HFF-Myc (cell line): Measurements from ENCODE around the gene GSTP1.

Experiments used
- DNase-seq: peaks from one replicate; pipeline ENCODE4 v3.0.0-alpha.2; 2011; ENCODE audit warnings: low read depth; ENCODE audit errors: extremely low read depth
- H3K4me3 ChIP-seq: replicated peaks from 2 replicates; pipeline ENCODE4 v1.5.1; 2011; ENCODE audit warnings: low read depth, mild to moderate bottlenecking, control low read depth, low read length
- TF ChIP-seq, protein P1 (sequence below): IDR thresholded peaks from 2 replicates; pipeline ENCODE4 v1.5.1; 2012; ENCODE audit warnings: mild to moderate bottlenecking, low read depth, low read length, control low read depth; ENCODE audit errors: missing control alignments

Gene GSTP1

DNA sequence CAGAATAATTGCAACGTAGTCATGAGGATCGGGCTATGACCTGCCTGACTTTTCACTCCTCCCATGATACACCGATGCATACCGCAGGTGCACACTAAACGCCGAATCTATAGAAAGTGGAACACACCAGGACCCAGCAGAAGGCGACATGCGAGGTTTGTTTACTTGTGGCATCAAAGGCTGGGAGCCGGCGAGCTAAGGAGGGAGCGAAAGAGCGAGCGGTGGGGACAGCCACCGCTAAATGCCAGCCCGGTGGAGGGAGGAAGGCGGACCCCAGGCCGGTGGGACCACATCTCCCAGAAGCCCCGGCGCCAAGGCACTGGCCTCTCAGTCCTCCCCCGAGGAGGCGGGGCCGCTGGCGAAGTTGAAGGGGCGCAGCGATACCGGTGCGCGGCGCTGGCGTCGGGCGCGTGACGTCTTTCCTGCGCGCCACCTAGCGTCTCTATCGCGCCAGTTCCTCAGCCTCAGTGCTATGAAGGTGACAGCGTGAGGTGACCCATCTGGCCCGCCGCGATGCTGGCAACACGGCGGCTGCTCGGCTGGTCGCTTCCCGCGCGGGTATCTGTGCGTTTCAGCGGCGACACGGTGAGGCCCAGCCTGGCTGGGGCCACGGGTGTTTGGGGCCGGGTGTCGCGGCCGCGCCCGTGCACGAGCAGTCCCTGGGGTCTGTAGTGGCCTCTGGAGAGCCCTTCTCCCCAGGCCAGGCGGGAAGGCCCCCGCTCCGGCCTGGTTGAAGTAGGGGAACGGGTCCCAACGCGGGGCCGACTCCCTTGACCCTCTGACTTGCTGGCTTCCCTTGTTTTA is 23.1 kb downstream of the GSTP1 start, which contains the start of gene NDUFV1:
Gene NDUFV1, plus strand, starts transcription at position 445 of the 804 bp plus-strand sequence. Its CDS starts 69 bp downstream, at position 514.
- peak within 1 kb of the TSS; percentile 99 for H3K4me3 ChIP-seq
- peak; percentile 62 for DNase-seq
- TF ChIP-seq, protein P1, sequence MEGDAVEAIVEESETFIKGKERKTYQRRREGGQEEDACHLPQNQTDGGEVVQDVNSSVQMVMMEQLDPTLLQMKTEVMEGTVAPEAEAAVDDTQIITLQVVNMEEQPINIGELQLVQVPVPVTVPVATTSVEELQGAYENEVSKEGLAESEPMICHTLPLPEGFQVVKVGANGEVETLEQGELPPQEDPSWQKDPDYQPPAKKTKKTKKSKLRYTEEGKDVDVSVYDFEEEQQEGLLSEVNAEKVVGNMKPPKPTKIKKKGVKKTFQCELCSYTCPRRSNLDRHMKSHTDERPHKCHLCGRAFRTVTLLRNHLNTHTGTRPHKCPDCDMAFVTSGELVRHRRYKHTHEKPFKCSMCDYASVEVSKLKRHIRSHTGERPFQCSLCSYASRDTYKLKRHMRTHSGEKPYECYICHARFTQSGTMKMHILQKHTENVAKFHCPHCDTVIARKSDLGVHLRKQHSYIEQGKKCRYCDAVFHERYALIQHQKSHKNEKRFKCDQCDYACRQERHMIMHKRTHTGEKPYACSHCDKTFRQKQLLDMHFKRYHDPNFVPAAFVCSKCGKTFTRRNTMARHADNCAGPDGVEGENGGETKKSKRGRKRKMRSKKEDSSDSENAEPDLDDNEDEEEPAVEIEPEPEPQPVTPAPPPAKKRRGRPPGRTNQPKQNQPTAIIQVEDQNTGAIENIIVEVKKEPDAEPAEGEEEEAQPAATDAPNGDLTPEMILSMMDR, result peak; percentile 45

GRCh38 chr11:67607507-67607906 is 23.9 kb downstream of the GSTP1 start:
- TF ChIP-seq, protein P1, result no peak
- peak overlapping the region; percentile 99 for H3K4me3 ChIP-seq

GRCh38 chr11:67608486-67608885 is 24.9 kb downstream of the GSTP1 start:
- TF ChIP-seq, protein P1, result no peak
- H3K4me3 ChIP-seq, result no peak overlapping the region
- no peak for DNase-seq

More at GRCh38 chr11:67607507-67607906, 23.9 kb downstream of the GSTP1 start:
- DNase-seq, result no peak

DNA sequence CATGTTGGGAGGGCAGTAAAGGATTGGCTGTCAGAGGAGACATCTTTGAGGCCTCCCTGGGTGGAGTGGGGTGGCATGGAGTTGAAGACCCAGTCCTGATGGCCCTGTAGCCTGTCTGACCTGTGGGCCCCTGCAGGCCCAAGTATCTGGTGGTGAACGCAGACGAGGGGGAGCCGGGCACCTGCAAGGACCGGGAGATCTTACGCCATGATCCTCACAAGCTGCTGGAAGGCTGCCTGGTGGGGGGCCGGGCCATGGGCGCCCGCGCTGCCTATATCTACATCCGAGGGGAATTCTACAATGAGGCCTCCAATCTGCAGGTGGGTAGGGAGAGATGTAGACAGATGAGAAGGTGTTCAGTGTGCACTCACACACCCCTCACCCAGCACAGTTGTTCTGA is 25.7 kb downstream of the GSTP1 start:
- no peak overlapping the region for H3K4me3 ChIP-seq
- DNase-seq, result no peak
- TF ChIP-seq, protein P1, result no peak

GRCh38 chr11:67610302-67610868 is 26.8 kb downstream of the GSTP1 start:
- DNase-seq, result no peak
- TF ChIP-seq, protein P1, result no peak

DNA sequence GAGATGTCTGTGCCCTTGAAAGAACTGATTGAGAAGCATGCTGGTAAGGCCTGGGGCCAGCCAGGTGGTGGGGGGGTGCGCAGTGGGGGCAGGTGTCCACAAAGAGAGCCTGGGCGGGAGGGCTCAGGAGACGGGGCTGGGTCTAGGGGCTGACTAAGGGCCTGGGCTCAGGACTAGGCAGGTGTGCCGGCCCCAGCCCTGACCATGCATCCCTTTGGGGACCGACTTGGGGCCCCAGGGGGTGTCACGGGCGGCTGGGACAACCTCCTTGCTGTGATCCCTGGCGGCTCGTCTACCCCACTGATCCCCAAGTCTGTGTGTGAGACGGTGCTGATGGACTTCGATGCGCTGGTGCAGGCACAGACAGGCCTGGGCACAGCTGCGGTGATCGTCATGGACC is 27.6 kb downstream of the GSTP1 start:
- DNase-seq, result no peak

More at GRCh38 chr11:67610302-67610868, 26.8 kb downstream of the GSTP1 start:
- H3K4me3 ChIP-seq, result no peak overlapping the region

More for the DNA sequence above, 27.6 kb downstream of the GSTP1 start:
- H3K4me3 ChIP-seq, result no peak overlapping the region
- TF ChIP-seq, protein P1, result no peak
